HepG2 (cell line): Measurements from ENCODE around the gene PGS1. TPM values are rescaled to one million over a fixed set of nuclear protein-coding genes. Genes with fewer than 3 reads are reported as not detected.

ENCODE experiments used
- ATF4 ChIP-seq, 2 experiments: fragments of 450-650 bp in 1 of 2; sonication (generic) in 1 of 2; formaldehyde crosslinking; IDR thresholded peaks; 2 replicates each; pipeline versions ENCODE4 v1.5.0 to v1.8.0; 2020 to 2022; ENCODE audit warnings: mild to moderate bottlenecking in 1 of 2, missing genetic modification reagents in 1 of 2
- BRD4 ChIP-seq: sonication (generic); formaldehyde crosslinking; IDR thresholded peaks from 2 replicates; pipeline ENCODE4 v1.4.0; 2020; ENCODE audit warnings: missing genetic modification reagents
- DZIP1 ChIP-seq: sonication (generic); formaldehyde crosslinking; IDR thresholded peaks from 2 replicates; pipeline ENCODE4 v1.5.0; 2020; ENCODE audit warnings: mild to moderate bottlenecking, missing genetic modification reagents
- EED ChIP-seq: sonication (generic); formaldehyde crosslinking; IDR thresholded peaks from 2 replicates; pipeline ENCODE4 v1.5.0; 2020; ENCODE audit warnings: mild to moderate bottlenecking, missing genetic modification reagents
- FIP1L1 ChIP-seq: fragments of 200-400 bp; formaldehyde crosslinking; IDR thresholded peaks from 2 replicates; pipeline ENCODE4 v1.6.1; 2018; ENCODE audit warnings: low read depth, mild to moderate bottlenecking, low read length, moderate library complexity, borderline replicate concordance; ENCODE audit not compliant: insufficient read depth
- FOXK2 ChIP-seq: fragments of 450-650 bp; IDR thresholded peaks from 2 replicates; pipeline ENCODE4 v1.6.1; 2016
- HNF1B ChIP-seq: sonication (generic); formaldehyde crosslinking; IDR thresholded peaks from 2 replicates; pipeline ENCODE4 v1.5.1; 2020; ENCODE audit warnings: mild to moderate bottlenecking, moderate library complexity, missing genetic modification reagents
- HNRNPK ChIP-seq: fragments of 200-400 bp; formaldehyde crosslinking; IDR thresholded peaks from 2 replicates; pipeline ENCODE4 v1.6.1; 2018; ENCODE audit warnings: low read length, low read depth, moderate library complexity, mild to moderate bottlenecking; ENCODE audit not compliant: poor library complexity, severe bottlenecking
- HOXA7 ChIP-seq: sonication (generic); formaldehyde crosslinking; IDR thresholded peaks from 2 replicates; pipeline ENCODE4 v1.8.1; 2022; ENCODE audit warnings: mild to moderate bottlenecking, missing genetic modification reagents, moderate library complexity
- IKZF4 ChIP-seq: sonication (generic); formaldehyde crosslinking; IDR thresholded peaks from 2 replicates; pipeline ENCODE4 v1.5.1; 2020; ENCODE audit warnings: borderline replicate concordance, mild to moderate bottlenecking, low read depth, missing genetic modification reagents; ENCODE audit errors: not compliant biosample characterization
- KDM5A ChIP-seq: fragments of 200-600 bp; sonication (generic); IDR thresholded peaks from 2 replicates; pipeline ENCODE4 v1.7.0; 2018; ENCODE audit warnings: antibody characterized with exemption, mild to moderate bottlenecking, low read length, borderline replicate concordance
- MAFG ChIP-seq: sonication (generic); formaldehyde crosslinking; IDR thresholded peaks from 2 replicates; pipeline ENCODE4 v1.5.1; 2020; ENCODE audit warnings: mild to moderate bottlenecking, missing genetic modification reagents
- NCOA1 ChIP-seq: sonication (generic); formaldehyde crosslinking; IDR thresholded peaks from 2 replicates; pipeline ENCODE4 v1.9.0; 2021; ENCODE audit warnings: missing genetic modification reagents
- NPAS2 ChIP-seq: sonication (generic); formaldehyde crosslinking; IDR thresholded peaks from 2 replicates; pipeline ENCODE4 v1.8.0; 2022; ENCODE audit warnings: mild to moderate bottlenecking, missing genetic modification reagents, borderline replicate concordance
- PBX3 ChIP-seq: sonication (generic); formaldehyde crosslinking; IDR thresholded peaks from 2 replicates; pipeline ENCODE4 v1.8.1; 2023; ENCODE audit warnings: missing genetic modification reagents, inconsistent platforms, borderline replicate concordance
- SMARCC2 ChIP-seq: fragments of 450-650 bp; IDR thresholded peaks from 2 replicates; pipeline ENCODE4 v1.6.1; 2017; ENCODE audit warnings: antibody characterized with exemption, mild to moderate bottlenecking
- SOX5 ChIP-seq: IDR thresholded peaks from 2 replicates; pipeline ENCODE4 v1.6.1; 2016; ENCODE audit warnings: borderline replicate concordance
- TGIF2 ChIP-seq: IDR thresholded peaks from 2 replicates; pipeline ENCODE4 v1.6.1; 2016; ENCODE audit warnings: control low read depth, missing compliant biosample characterization
- ZBTB10 ChIP-seq: sonication (generic); formaldehyde crosslinking; IDR thresholded peaks from 2 replicates; pipeline ENCODE4 v1.4.0; 2020; ENCODE audit warnings: missing genetic modification reagents, borderline replicate concordance
- ZNF264 ChIP-seq: sonication (generic); formaldehyde crosslinking; IDR thresholded peaks from 2 replicates; pipeline ENCODE4 v1.4.0; 2020; ENCODE audit warnings: missing genetic modification reagents
- ZNF3 ChIP-seq: IDR thresholded peaks from 2 replicates; pipeline ENCODE4 v1.7.0; 2017; ENCODE audit warnings: inconsistent platforms
- ZNF605 ChIP-seq: sonication (generic); formaldehyde crosslinking; IDR thresholded peaks from 2 replicates; pipeline ENCODE4 v1.8.0; 2022; ENCODE audit warnings: mild to moderate bottlenecking, missing genetic modification reagents
- polyA plus RNA-seq, 8 experiments: library from polyadenylated mRNA; depleted of rRNA in 3 of 8; stranded (reverse) in 7 of 8; unstranded in 1 of 8; fragments of >200 nt; fragmentation: Illumina TruSeq in 4 of 8; extraction: Trizol in 4 of 8; gene quantifications; 2 replicates each; pipeline versions ENCODE4 v1.2.1 to v1.2.3, GENCODE V29; 2011 to 2016; ENCODE audit warnings: low read depth in 4 of 8, missing spikeins in 1 of 8, mixed read lengths in 1 of 8; ENCODE audit not compliant: insufficient read depth in 1 of 8
- total RNA-seq, 5 experiments: library from RNA; depleted of rRNA; stranded (reverse); fragments of >200 nt; fragmentation: Illumina TruSeq; extraction: Trizol; gene quantifications; 2 replicates each; pipeline ENCODE4 v1.2.3, GENCODE V29; 2016; ENCODE audit warnings: low read depth in 1 of 5

Gene PGS1
- total and polyA plus RNA-seq, 2 of the 13 experiments (the other 11 are each of a cell fraction or from before 2014, with no cell fraction given), result 25.9 to 31.5 TPM

- TF ChIP-seq KDM5A, result no peak
- TF ChIP-seq MAFG (CRISPR knock-in tag), result no peak
- TF ChIP-seq FOXK2, result no peak
- no peak for TF ChIP-seq EED (CRISPR knock-in tag)
- TF ChIP-seq ZNF605 (CRISPR knock-in tag), result no peak
- TF ChIP-seq ZBTB10, result no peak
- peak in 1 of 2 experiments; percentile 34; a peak in 1 of 4 replicates for TF ChIP-seq ATF4 (CRISPR knock-in tag; IDR thresholded peaks at IDR 0.05)
- no peak for TF ChIP-seq BRD4 (CRISPR knock-in tag)
- no peak for TF ChIP-seq NCOA1 (CRISPR knock-in tag)
- TF ChIP-seq DZIP1 (CRISPR knock-in tag), result no peak
- TF ChIP-seq HNRNPK, result no peak
- TF ChIP-seq FIP1L1, result no peak
- TF ChIP-seq TGIF2 (CRISPR knock-in tag), result no peak
- no peak for TF ChIP-seq PBX3 (CRISPR knock-in tag)
- no peak for TF ChIP-seq ZNF264 (CRISPR knock-in tag)
- TF ChIP-seq ZNF3, result no peak
- TF ChIP-seq SMARCC2, result no peak
- no peak; the same call in 1 of the 2 replicates for TF ChIP-seq HNF1B (CRISPR knock-in tag)
- TF ChIP-seq SOX5, result peak; percentile 74
- TF ChIP-seq IKZF4 (CRISPR knock-in tag), result no peak
- TF ChIP-seq NPAS2 (CRISPR knock-in tag), result no peak
- no peak for TF ChIP-seq HOXA7 (CRISPR knock-in tag)
Measured at GRCh38 chr17:78355045-78355641, 23.3 kb upstream of the PGS1 start (continued).
